ENCODE data around the gene CDH4.

Gene CDH4

GRCh38 chr20:61666471-61666832 lies 414.4 kb downstream of the CDH4 start:
- TF ChIP-seq TCF12 (IDR thresholded peaks at IDR 0.05; ENCODE audit: low read depth): no peak

- no peak for TF ChIP-seq USF1 (IDR thresholded peaks at IDR 0.05)
- no peak for TF ChIP-seq TAF1 (IDR thresholded peaks at IDR 0.05; ENCODE audit: low read depth)
- no peak for TF ChIP-seq ZBTB7A (IDR thresholded peaks at IDR 0.05; ENCODE audit: low read depth)
- no peak for TF ChIP-seq TCF12 (IDR thresholded peaks at IDR 0.05; ENCODE audit: low read depth)
- no peak for TF ChIP-seq CREB1 (IDR thresholded peaks at IDR 0.05; ENCODE audit: low read depth)
- no peak for TF ChIP-seq MAX (IDR thresholded peaks at IDR 0.05)
- no peak for TF ChIP-seq RAD21 (IDR thresholded peaks at IDR 0.05; ENCODE audit: low read depth)
- TF ChIP-seq EGR1 (IDR thresholded peaks at IDR 0.05): no peak
- no peak for TF ChIP-seq NFIC (IDR thresholded peaks at IDR 0.05)
- no peak for TF ChIP-seq TEAD4 (IDR thresholded peaks at IDR 0.05)
- no peak for TF ChIP-seq FOXM1 (IDR thresholded peaks at IDR 0.05; ENCODE audit: borderline replicate concordance, low read depth)
These were observed 415.2 kb downstream of the CDH4 start for GRCh38 chr20:61667056-61667792.

GRCh38 chr20:61668065-61668650 lies 416.1 kb downstream of the CDH4 start:
- TF ChIP-seq EP300 (IDR thresholded peaks at IDR 0.05; ENCODE audit: borderline replicate concordance): no peak
- TF ChIP-seq TAF1 (IDR thresholded peaks at IDR 0.05; ENCODE audit: low read depth): no peak
- TF ChIP-seq CREB1 (IDR thresholded peaks at IDR 0.05; ENCODE audit: low read depth): no peak
- TF ChIP-seq RAD21 (IDR thresholded peaks at IDR 0.05; ENCODE audit: low read depth): no peak
- TF ChIP-seq REST (IDR thresholded peaks at IDR 0.05; ENCODE audit: low read depth): no peak
- TF ChIP-seq TCF12 (IDR thresholded peaks at IDR 0.05; ENCODE audit: low read depth): no peak
- no peak for TF ChIP-seq FOXM1 (IDR thresholded peaks at IDR 0.05; ENCODE audit: borderline replicate concordance, low read depth)
- no peak for TF ChIP-seq ZBTB7A (IDR thresholded peaks at IDR 0.05; ENCODE audit: low read depth)
- no peak for TF ChIP-seq NFIC (IDR thresholded peaks at IDR 0.05)
- TF ChIP-seq CEBPB (IDR thresholded peaks at IDR 0.05): no peak
- no peak for TF ChIP-seq USF1 (IDR thresholded peaks at IDR 0.05)
- no peak for TF ChIP-seq YY1 (IDR thresholded peaks at IDR 0.05; ENCODE audit: low read depth)
- TF ChIP-seq EGR1 (IDR thresholded peaks at IDR 0.05): no peak
- no peak for TF ChIP-seq TEAD4 (IDR thresholded peaks at IDR 0.05)
- no peak for TF ChIP-seq MAX (IDR thresholded peaks at IDR 0.05)

- TF ChIP-seq EGR1 (IDR thresholded peaks at IDR 0.05): no peak
These were observed 416.9 kb downstream of the CDH4 start for GRCh38 chr20:61668771-61669503.

- no peak for TF ChIP-seq TAF1 (IDR thresholded peaks at IDR 0.05; ENCODE audit: low read depth)
- no peak for TF ChIP-seq EGR1 (IDR thresholded peaks at IDR 0.05)
- no peak for TF ChIP-seq CREB1 (IDR thresholded peaks at IDR 0.05; ENCODE audit: low read depth)
- TF ChIP-seq ZBTB7A (IDR thresholded peaks at IDR 0.05; ENCODE audit: low read depth): no peak
- no peak for TF ChIP-seq YY1 (IDR thresholded peaks at IDR 0.05; ENCODE audit: low read depth)
- no peak for TF ChIP-seq TCF12 (IDR thresholded peaks at IDR 0.05; ENCODE audit: low read depth)
- TF ChIP-seq CEBPB (IDR thresholded peaks at IDR 0.05): no peak
- no peak for TF ChIP-seq RAD21 (IDR thresholded peaks at IDR 0.05; ENCODE audit: low read depth)
- no peak for TF ChIP-seq REST (IDR thresholded peaks at IDR 0.05; ENCODE audit: low read depth)
- no peak for TF ChIP-seq EP300 (IDR thresholded peaks at IDR 0.05; ENCODE audit: borderline replicate concordance)
- no peak for TF ChIP-seq NFIC (IDR thresholded peaks at IDR 0.05)
- no peak for TF ChIP-seq FOXM1 (IDR thresholded peaks at IDR 0.05; ENCODE audit: borderline replicate concordance, low read depth)
- no peak for TF ChIP-seq TEAD4 (IDR thresholded peaks at IDR 0.05)
- TF ChIP-seq MAX (IDR thresholded peaks at IDR 0.05): no peak
- TF ChIP-seq USF1 (IDR thresholded peaks at IDR 0.05): no peak
These were observed 418.2 kb downstream of the CDH4 start for GRCh38 chr20:61670274-61670673.

All from Ishikawa (cell line).